Testis (tissue), 2 donors: ENCODE data around the gene TENT4A.

Experiments used
- POLR2A ChIP-seq: fragments of 450-650 bp; IDR thresholded peaks from one replicate; pipeline ENCODE4 v1.6.1; 2017; ENCODE audit warnings: antibody characterized with exemption, mild to moderate bottlenecking, moderate library complexity
- TF ChIP-seq, protein P1 (sequence below), 3 experiments: fragments of 450-650 bp in 2 of 3; fragments of 200-600 bp in 1 of 3; sonication (generic) in 1 of 3; IDR thresholded peaks; one replicate each; pipeline ENCODE4 v1.5.1; 2016 to 2019; ENCODE audit warnings: antibody characterized with exemption in 3 of 3, mild to moderate bottlenecking in 2 of 3, moderate library complexity in 1 of 3

- no peak for TF ChIP-seq POLR2A
- TF ChIP-seq, protein P1, sequence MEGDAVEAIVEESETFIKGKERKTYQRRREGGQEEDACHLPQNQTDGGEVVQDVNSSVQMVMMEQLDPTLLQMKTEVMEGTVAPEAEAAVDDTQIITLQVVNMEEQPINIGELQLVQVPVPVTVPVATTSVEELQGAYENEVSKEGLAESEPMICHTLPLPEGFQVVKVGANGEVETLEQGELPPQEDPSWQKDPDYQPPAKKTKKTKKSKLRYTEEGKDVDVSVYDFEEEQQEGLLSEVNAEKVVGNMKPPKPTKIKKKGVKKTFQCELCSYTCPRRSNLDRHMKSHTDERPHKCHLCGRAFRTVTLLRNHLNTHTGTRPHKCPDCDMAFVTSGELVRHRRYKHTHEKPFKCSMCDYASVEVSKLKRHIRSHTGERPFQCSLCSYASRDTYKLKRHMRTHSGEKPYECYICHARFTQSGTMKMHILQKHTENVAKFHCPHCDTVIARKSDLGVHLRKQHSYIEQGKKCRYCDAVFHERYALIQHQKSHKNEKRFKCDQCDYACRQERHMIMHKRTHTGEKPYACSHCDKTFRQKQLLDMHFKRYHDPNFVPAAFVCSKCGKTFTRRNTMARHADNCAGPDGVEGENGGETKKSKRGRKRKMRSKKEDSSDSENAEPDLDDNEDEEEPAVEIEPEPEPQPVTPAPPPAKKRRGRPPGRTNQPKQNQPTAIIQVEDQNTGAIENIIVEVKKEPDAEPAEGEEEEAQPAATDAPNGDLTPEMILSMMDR (IDR thresholded peaks at IDR 0.05) = no peak
These were observed 75.2 kb downstream of the TENT4A start for GRCh38 chr5:6788439-6788838.
